GM23338 (cell line): ENCODE results near the gene EPPIN. TPM values are rescaled to one million over a fixed set of nuclear protein-coding genes. Genes with fewer than 3 reads are reported as not detected.

Experiments
- CREB1 ChIP-seq: fragments of 250-450 bp; sonication (Bioruptor Pico); IDR thresholded peaks from 2 replicates; pipeline ENCODE4 v1.5.0; 2020; ENCODE audit warnings: low read depth, mild to moderate bottlenecking, moderate library complexity
- ETS1 ChIP-seq: IDR thresholded peaks from 2 replicates; pipeline ENCODE4 v1.6.1; 2016; ENCODE audit warnings: antibody characterized with exemption
- EZH2phosphoT487 ChIP-seq: fragments of 200-600 bp; sonication (generic); IDR thresholded peaks from one replicate; pipeline ENCODE4 v1.8.1; 2018; ENCODE audit warnings: antibody characterized with exemption; ENCODE audit not compliant: unreplicated experiment
- JUNB ChIP-seq: IDR thresholded peaks from one replicate; pipeline ENCODE4 v1.6.1; 2016; ENCODE audit warnings: antibody characterized with exemption; ENCODE audit not compliant: unreplicated experiment
- NANOG ChIP-seq: IDR thresholded peaks from 2 replicates; pipeline ENCODE4 v1.6.1; 2016; ENCODE audit warnings: antibody characterized with exemption, borderline replicate concordance
- POLR2AphosphoS5 ChIP-seq: IDR thresholded peaks from 2 replicates; pipeline ENCODE4 v1.6.1; 2016; ENCODE audit warnings: antibody characterized with exemption, low read depth
- REST ChIP-seq: IDR thresholded peaks from one replicate; pipeline ENCODE4 v1.6.1; 2018; ENCODE audit warnings: antibody characterized with exemption; ENCODE audit not compliant: unreplicated experiment
- ZNF114 ChIP-seq: fragments of 250-450 bp; sonication (Bioruptor Pico); IDR thresholded peaks from 2 replicates; pipeline ENCODE4 v1.5.0; 2020; ENCODE audit warnings: mild to moderate bottlenecking, moderate library complexity
- ZNF331 ChIP-seq: fragments of 250-450 bp; sonication (Bioruptor Pico); IDR thresholded peaks from 2 replicates; pipeline ENCODE4 v1.5.0; 2020; ENCODE audit warnings: low read depth, mild to moderate bottlenecking, moderate library complexity
- ZNF462 ChIP-seq: fragments of 250-450 bp; sonication (Bioruptor Pico); IDR thresholded peaks from 2 replicates; pipeline ENCODE4 v1.5.0; 2020; ENCODE audit warnings: mild to moderate bottlenecking, moderate library complexity
- polyA plus RNA-seq: library from polyadenylated mRNA; unstranded; fragments of >200 nt; fragmentation: Nextera tagmentation; extraction: Ambion mirVana; gene quantifications from 2 replicates; pipeline ENCODE4 v1.2.1, GENCODE V29; 2016
- total RNA-seq: library from RNA; depleted of rRNA; stranded (reverse); fragments of >200 nt; shearing (Covaris generic); gene quantifications from 2 replicates; pipeline ENCODE4 v1.2.3, GENCODE V29; 2014

The EPPIN gene
- total and polyA plus RNA-seq, 2 experiments from 2014 or later: 0.78 TPM; not detected in 1

GRCh38 chr20:45496166-45496565 lies 51.0 kb downstream of the EPPIN start (continued):
- TF ChIP-seq ZNF462 (no peak), ZNF114 (no peak), JUNB (no peak), CREB1 (CRISPR knock-in tag) (no peak), REST (no peak), POLR2AphosphoS5 (no peak), ETS1 (no peak), ZNF331 (CRISPR knock-in tag) (no peak), NANOG (no peak), EZH2phosphoT487 (no peak)
